ENCODE results near the gene STT3B. TPM values are rescaled to one million over a fixed set of nuclear protein-coding genes. Genes with fewer than 3 reads are reported as not detected.

The STT3B gene
- total and polyA plus RNA-seq, 2 of the 4 experiments (the other 2 are of a cell fraction) = 45.5 to 86.4 TPM

GRCh38 chr3:31673950-31674349 is 141.2 kb downstream of the STT3B start:
- Histone ChIP-seq H2AK9ac (replicated peaks; ENCODE audit: low read depth, low read length, poor library complexity) (no peak overlapping the region), H3K9me3 (ENCODE audit: control insufficient read depth, insufficient read depth, low read length) (no peaks in the 10 kb centered on the region), H3K23ac (ENCODE audit: low read depth, low read length) (no peak overlapping the region), H3K27me3 (ENCODE audit: control insufficient read depth, insufficient read depth, low read length) (no peaks in the 10 kb centered on the region), H3K4me1 (ENCODE audit: control insufficient read depth, insufficient read depth, low read length) (peaks cover 3% of the 10 kb centered on the region; the same call in 1 of the 2 replicates), H3K14ac (replicated peaks; ENCODE audit: low read depth, low read length) (no peak overlapping the region), H3K56ac (ENCODE audit: extremely low read depth, insufficient read depth, low read length) (no peak overlapping the region), H3K4me2 (ENCODE audit: low read depth, low read length) (no peak overlapping the region), H3K4ac (ENCODE audit: low read depth, low read length) (no peak overlapping the region), H3K79me1 (ENCODE audit: low read depth in 1 of 2, low read length in 2 of 2) (no peaks in the 10 kb centered on the region), H2BK15ac (ENCODE audit: low read depth, low read length) (no peak overlapping the region), H2BK5ac (ENCODE audit: low read depth, low read length, poor library complexity, severe bottlenecking) (no peak overlapping the region), H4K8ac (ENCODE audit: low read depth in 2 of 2, low read length in 2 of 2) (no peak overlapping the region), H2BK120ac (ENCODE audit: low read depth, low read length) (no peak overlapping the region), H4K20me1 (ENCODE audit: insufficient read depth, low read length) (no peaks in the 10 kb centered on the region), H4K5ac (ENCODE audit: low read depth, low read length) (no peak overlapping the region), H2AK5ac (ENCODE audit: low read depth, low read length) (no peak overlapping the region), H3K4me3 (ENCODE audit: insufficient read depth, low read depth, low read length) (no peak overlapping the region), H3K9me1 (ENCODE audit: insufficient read depth, low read length) (no peaks in the 10 kb centered on the region), H3K36me3 (ENCODE audit: control insufficient read depth, insufficient read depth, low read length) (peaks cover 1% of the 10 kb centered on the region; the same call in 1 of the 2 replicates), H3K9ac (ENCODE audit: low read depth, low read length) (no peak overlapping the region), H2AFZ (replicated peaks; ENCODE audit: low read length, poor library complexity) (no peak overlapping the region), H3K27ac (ENCODE audit: insufficient read depth, low read length) (no peak overlapping the region), H4K91ac (ENCODE audit: insufficient read depth, low read depth, low read length) (no peak overlapping the region), H3K18ac (ENCODE audit: low read depth, low read length) (no peak overlapping the region), H2BK20ac (ENCODE audit: low read depth, low read length) (no peak overlapping the region)
- no TSS peak for BruUV-seq (replicated peaks)
- DNase-seq (no peak), ATAC-seq (ENCODE audit: low read depth) (no peak)
- dilution Hi-C loops (cut with HindIII; ENCODE audit: low sequenced_read_pairs, unreplicated experiment) (no loop called here), intact Hi-C loops (cut with micrococcal nuclease) (no loop called here), in situ Hi-C loops (cut with MboI; ENCODE audit: low sequenced_read_pairs) (no loop called here)
- POLR2A ChIA-PET (ENCODE audit: unreplicated experiment) = no interaction called here
- 100% methylated on average over 1 of the region's 1 CpG; no CpG with 5 or more reads in 1 of the 2 experiments for WGBS, 2 experiments (ENCODE audit: extremely low coverage in 2 of 2, insufficient read length in 1 of 2)
- CTCF ChIA-PET = no interaction called here
- TF ChIP-seq RAD21 (IDR thresholded peaks at IDR 0.05; ENCODE audit: low read length) (no peak), MXI1 (IDR thresholded peaks at IDR 0.05; ENCODE audit: borderline replicate concordance, low read depth, low read length) (no peak), ELK1 (IDR thresholded peaks at IDR 0.05; ENCODE audit: borderline replicate concordance, low read depth, low read length) (no peak), USF2 (IDR thresholded peaks at IDR 0.05; ENCODE audit: low read depth, low read length) (no peak), CTCF (conservative IDR thresholded peaks at IDR 0.05; ENCODE audit: low read depth, low read length) (no peak), SMC3 (IDR thresholded peaks at IDR 0.05; ENCODE audit: low read depth, low read length) (no peak), FOS (IDR thresholded peaks at IDR 0.05; ENCODE audit: low read depth, low read length) (no peak), MAZ (IDR thresholded peaks at IDR 0.05; ENCODE audit: borderline replicate concordance, low read depth, low read length) (no peak), CEBPB (IDR thresholded peaks at IDR 0.05; ENCODE audit: low read depth, low read length) (no peak), BHLHE40 (IDR thresholded peaks at IDR 0.05; ENCODE audit: low read depth, low read length) (no peak), RFX5 (IDR thresholded peaks at IDR 0.05; ENCODE audit: low read depth, low read length) (no peak), POLR2A (IDR thresholded peaks at IDR 0.05; ENCODE audit: low read depth, low read length) (no peak), MAFK (IDR thresholded peaks at IDR 0.05; ENCODE audit: low read depth, low read length) (no peak), CHD1 (IDR thresholded peaks at IDR 0.05; ENCODE audit: low read depth, low read length) (no peak), NFE2L2 (IDR thresholded peaks at IDR 0.05; ENCODE audit: low read depth, low read length) (no peak), RCOR1 (IDR thresholded peaks at IDR 0.05; ENCODE audit: insufficient replicate concordance, low read length) (no peak)
